Measurements from ENCODE around the gene KAT6B. TPM values are rescaled to one million over a fixed set of nuclear protein-coding genes. Genes with fewer than 3 reads are reported as not detected.

KAT6B gene
- total RNA-seq, 2 experiments from 2014 or later = 70.3 to 74.2 TPM

DNA sequence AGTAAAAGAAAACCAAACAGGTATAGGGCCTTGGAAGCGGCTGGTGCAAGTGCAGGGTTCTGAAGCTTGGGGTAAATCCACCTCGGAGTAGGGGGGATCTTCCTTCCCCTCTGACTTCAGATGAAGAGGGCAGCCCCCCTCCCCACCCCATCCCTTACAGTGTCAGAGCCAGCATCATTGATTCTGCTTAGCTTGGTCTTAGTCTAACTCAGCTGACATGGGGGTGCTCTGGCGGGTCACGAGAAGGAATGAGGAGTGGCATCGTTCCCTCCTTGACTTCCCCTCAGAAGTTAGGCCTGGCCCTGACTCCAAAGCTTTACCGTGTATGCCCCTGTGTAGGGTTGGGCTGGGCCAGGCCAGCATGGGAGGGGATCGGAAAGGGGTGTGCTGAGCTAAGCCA, 240.9 kb downstream of the KAT6B start:
- no peak overlapping the region for H3K4me3 ChIP-seq (ENCODE audit: low read length)
- POLR2A ChIA-PET = no interaction called here
- ATAC-seq (ENCODE audit: poor library complexity) = no peak
- no peak for DNase-seq
- no peak for TF ChIP-seq CTCF (IDR thresholded peaks at IDR 0.05)
- intact Hi-C loops (cut with DNase I, micrococcal nuclease) = no loop called here
- Mint-ChIP-seq H3K36me3 (ENCODE audit: low read depth) (no peaks in the 10 kb centered on the region), H3K4me3 (no peak overlapping the region), H3K27ac (no peak overlapping the region), H3K27me3 (no peaks in the 10 kb centered on the region), H3K4me1 (ENCODE audit: low read depth) (no peaks in the 10 kb centered on the region), H3K9me3 (no peaks in the 10 kb centered on the region)
- H3K36me3 ChIP-seq (ENCODE audit: insufficient read depth, low read length) = no peaks in the 10 kb centered on the region
- no peaks in the 10 kb centered on the region for H3K4me1 ChIP-seq (ENCODE audit: insufficient read depth, low read length)
- no peak overlapping the region for H3K27ac ChIP-seq (ENCODE audit: low read depth in 1 of 2, low read length in 2 of 2)
- H3K27me3 ChIP-seq (ENCODE audit: control insufficient read depth in 1 of 2, insufficient read depth in 2 of 2, low read length in 2 of 2) = no peaks in the 10 kb centered on the region
- CTCF ChIA-PET = no interaction called here
- no peaks in the 10 kb centered on the region for H3K9me3 ChIP-seq (ENCODE audit: control insufficient read depth in 1 of 2, insufficient read depth in 1 of 2, low read length in 2 of 2)

- Histone ChIP-seq H3K27me3 (ENCODE audit: control insufficient read depth in 1 of 2, insufficient read depth in 2 of 2, low read length in 2 of 2) (no peaks in the 10 kb centered on the region), H3K9me3 (ENCODE audit: control insufficient read depth in 1 of 2, insufficient read depth in 1 of 2, low read length in 2 of 2) (no peaks in the 10 kb centered on the region), H3K4me3 (ENCODE audit: low read length) (no peak overlapping the region), H3K27ac (ENCODE audit: low read depth in 1 of 2, low read length in 2 of 2) (no peak overlapping the region), H3K36me3 (ENCODE audit: insufficient read depth, low read length) (no peaks in the 10 kb centered on the region), H3K4me1 (ENCODE audit: insufficient read depth, low read length) (no peaks in the 10 kb centered on the region)
- Mint-ChIP-seq H3K36me3 (ENCODE audit: low read depth) (no peaks in the 10 kb centered on the region), H3K9me3 (no peaks in the 10 kb centered on the region), H3K27me3 (no peaks in the 10 kb centered on the region), H3K4me3 (no peak overlapping the region), H3K27ac (no peak overlapping the region), H3K4me1 (ENCODE audit: low read depth) (no peaks in the 10 kb centered on the region)
- DNase-seq (no peak), ATAC-seq (ENCODE audit: poor library complexity) (no peak)
- intact Hi-C loops (cut with DNase I, micrococcal nuclease) = no loop called here
- POLR2A ChIA-PET = no interaction called here
- CTCF ChIA-PET = no interaction called here
- TF ChIP-seq CTCF (IDR thresholded peaks at IDR 0.05) = no peak
Observed at GRCh38 chr10:75068523-75068922, 242.1 kb downstream of the KAT6B start.

DNA sequence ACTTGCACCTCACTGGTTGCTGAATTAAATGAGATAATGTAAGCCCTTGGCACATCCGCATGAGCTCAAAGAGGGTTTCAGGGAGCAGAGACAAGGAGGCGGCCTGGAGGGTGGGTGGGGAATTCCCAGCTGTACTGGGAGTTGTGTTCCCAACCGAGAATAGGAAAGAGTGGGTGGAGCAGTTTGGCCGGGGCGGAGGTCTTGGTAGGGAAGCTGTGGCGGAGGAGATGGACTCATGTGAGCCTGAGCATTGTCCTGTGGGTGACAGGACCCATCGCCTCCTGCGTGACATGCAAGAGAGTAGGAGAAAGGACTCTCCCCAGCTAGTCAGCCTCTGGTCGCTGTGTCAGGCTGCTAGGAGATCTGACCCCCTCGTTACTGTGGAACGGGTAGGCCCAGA, 244.1 kb downstream of the KAT6B start:
- Histone ChIP-seq H3K9me3 (ENCODE audit: control insufficient read depth in 1 of 2, insufficient read depth in 1 of 2, low read length in 2 of 2) (no peaks in the 10 kb centered on the region), H3K4me1 (ENCODE audit: insufficient read depth, low read length) (no peaks in the 10 kb centered on the region), H3K27ac (ENCODE audit: low read depth in 1 of 2, low read length in 2 of 2) (no peak overlapping the region), H3K4me3 (ENCODE audit: low read length) (no peak overlapping the region), H3K36me3 (ENCODE audit: insufficient read depth, low read length) (no peaks in the 10 kb centered on the region), H3K27me3 (ENCODE audit: control insufficient read depth in 1 of 2, insufficient read depth in 2 of 2, low read length in 2 of 2) (no peaks in the 10 kb centered on the region)
- H3K9me3 Mint-ChIP-seq = no peaks in the 10 kb centered on the region
- CTCF ChIA-PET = no interaction called here
- no peaks in the 10 kb centered on the region for H3K27me3 Mint-ChIP-seq
- TF ChIP-seq CTCF (IDR thresholded peaks at IDR 0.05) = no peak
- intact Hi-C loops (cut with DNase I, micrococcal nuclease) = no loop called here
- ATAC-seq (ENCODE audit: poor library complexity) (no peak), DNase-seq (no peak)
- no peak overlapping the region for H3K4me3 Mint-ChIP-seq
- POLR2A ChIA-PET = no interaction called here
- no peak overlapping the region for H3K27ac Mint-ChIP-seq
- H3K4me1 Mint-ChIP-seq (ENCODE audit: low read depth) = no peaks in the 10 kb centered on the region
- no peaks in the 10 kb centered on the region for H3K36me3 Mint-ChIP-seq (ENCODE audit: low read depth)

All from CD4-positive, alpha-beta T cell (primary cell).